Kidney tubule cell (primary cell): ENCODE measurements around the gene RTF2.
"Not testable (repeated sequence)": the region's sequence is repeated elsewhere in the genome, so short reads cannot be mapped to it uniquely, and the experiment has no call there.

Experiments used
- DNase-seq: peaks from one replicate; pipeline ENCODE4 v3.0.0-alpha.2; 2018; ENCODE audit warnings: low spot score

RTF2 gene

GRCh38 chr20:56501116-56501515 is 32.7 kb downstream of the RTF2 start:
- DNase-seq = no peak

- DNase-seq = no peak
These were observed 35.5 kb downstream of the RTF2 start for GRCh38 chr20:56503916-56504315.

GRCh38 chr20:56504373-56505005 is 36.1 kb downstream of the RTF2 start:
- no peak for DNase-seq

- DNase-seq = no peak
These were observed 37.7 kb downstream of the RTF2 start for GRCh38 chr20:56506103-56506502.

- no peak for DNase-seq
These were observed 43.5 kb downstream of the RTF2 start for GRCh38 chr20:56511926-56512325.

GRCh38 chr20:56513161-56514150 is 45.0 kb downstream of the RTF2 start:
- DNase-seq = peak; percentile 19

GRCh38 chr20:56516631-56517030 is 48.2 kb downstream of the RTF2 start:
- no peak for DNase-seq

GRCh38 chr20:56517211-56517610 is 48.8 kb downstream of the RTF2 start:
- DNase-seq = no peak

- DNase-seq = no peak
These were observed 49.2 kb downstream of the RTF2 start for GRCh38 chr20:56517641-56518040.

- no peak for DNase-seq
These were observed 49.7 kb downstream of the RTF2 start for GRCh38 chr20:56518126-56518525.

- no peak for DNase-seq
These were observed 50.4 kb downstream of the RTF2 start for GRCh38 chr20:56518721-56519398.

GRCh38 chr20:56519551-56519950 is 51.1 kb downstream of the RTF2 start:
- no peak for DNase-seq

- DNase-seq = no peak
These were observed 51.8 kb downstream of the RTF2 start for GRCh38 chr20:56520180-56520579.

- not testable (repeated sequence) for DNase-seq
These were observed 52.4 kb downstream of the RTF2 start for GRCh38 chr20:56520746-56521354.

- no peak for DNase-seq
These were observed 53.9 kb downstream of the RTF2 start for GRCh38 chr20:56522311-56522710.

GRCh38 chr20:56524444-56524843 is 56.0 kb downstream of the RTF2 start, which contains the start of gene FAM209A:
TSS of gene FAM209A (plus strand) at chr20:56524744. CDS start at chr20:56524809, 65 bp downstream.
- DNase-seq = not testable (repeated sequence)

- DNase-seq = no peak
These were observed 59.1 kb downstream of the RTF2 start for GRCh38 chr20:56527521-56527920.

- not testable (repeated sequence) for DNase-seq
These were observed 64.5 kb downstream of the RTF2 start, which contains the start of gene FAM209B for GRCh38 chr20:56532946-56533345. TSS of gene FAM209B (plus strand) at chr20:56533246. CDS start at chr20:56533342, 96 bp downstream.

GRCh38 chr20:56537997-56538396 is 69.6 kb downstream of the RTF2 start:
- no peak for DNase-seq

- DNase-seq = peak; percentile 11
These were observed 72.0 kb downstream of the RTF2 start for GRCh38 chr20:56540415-56540814.

- no peak for DNase-seq
These were observed 74.1 kb downstream of the RTF2 start for GRCh38 chr20:56542489-56543030.

- no peak for DNase-seq
These were observed 83.1 kb downstream of the RTF2 start for GRCh38 chr20:56551571-56551970.
